ENCODE results near the gene NUDT8.

DNA sequence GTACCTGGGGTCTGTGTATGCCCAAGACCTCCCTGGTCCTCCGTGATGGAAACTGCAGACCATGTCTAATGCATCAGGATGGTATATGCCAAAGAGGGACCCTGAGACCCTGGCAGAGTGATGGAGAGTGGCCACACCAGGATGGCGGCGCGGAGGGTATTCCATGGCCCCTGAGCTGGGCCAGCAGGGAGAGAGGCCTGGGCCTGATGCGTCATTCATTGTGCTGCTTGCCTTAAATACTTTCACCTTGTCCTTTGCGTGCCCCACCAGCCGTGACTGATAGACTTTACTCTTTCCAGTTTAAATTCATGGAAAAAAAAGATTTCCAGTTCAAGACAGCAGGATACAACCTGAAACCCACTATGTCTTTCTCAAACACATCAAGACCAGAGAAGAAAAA lies 28.6 kb downstream of the NUDT8 start:
- no peak for TF ChIP-seq SP1 (IDR thresholded peaks at IDR 0.05)
- no peak for TF ChIP-seq ELF4 (IDR thresholded peaks at IDR 0.05)
- TF ChIP-seq HDGF (IDR thresholded peaks at IDR 0.05; ENCODE audit: borderline replicate concordance), result no peak
- no peak for TF ChIP-seq FOXM1 (IDR thresholded peaks at IDR 0.05; ENCODE audit: borderline replicate concordance)
- no peak for TF ChIP-seq NFRKB (IDR thresholded peaks at IDR 0.05)
